ENCODE measurements around the gene FAM167B. TPM values are rescaled to one million over a fixed set of nuclear protein-coding genes. Genes with fewer than 3 reads are reported as not detected.

Gene FAM167B
- total and polyA plus RNA-seq, 2 of the 4 experiments (the other 2 are of a cell fraction) = 0.18 to 0.53 TPM

DNA sequence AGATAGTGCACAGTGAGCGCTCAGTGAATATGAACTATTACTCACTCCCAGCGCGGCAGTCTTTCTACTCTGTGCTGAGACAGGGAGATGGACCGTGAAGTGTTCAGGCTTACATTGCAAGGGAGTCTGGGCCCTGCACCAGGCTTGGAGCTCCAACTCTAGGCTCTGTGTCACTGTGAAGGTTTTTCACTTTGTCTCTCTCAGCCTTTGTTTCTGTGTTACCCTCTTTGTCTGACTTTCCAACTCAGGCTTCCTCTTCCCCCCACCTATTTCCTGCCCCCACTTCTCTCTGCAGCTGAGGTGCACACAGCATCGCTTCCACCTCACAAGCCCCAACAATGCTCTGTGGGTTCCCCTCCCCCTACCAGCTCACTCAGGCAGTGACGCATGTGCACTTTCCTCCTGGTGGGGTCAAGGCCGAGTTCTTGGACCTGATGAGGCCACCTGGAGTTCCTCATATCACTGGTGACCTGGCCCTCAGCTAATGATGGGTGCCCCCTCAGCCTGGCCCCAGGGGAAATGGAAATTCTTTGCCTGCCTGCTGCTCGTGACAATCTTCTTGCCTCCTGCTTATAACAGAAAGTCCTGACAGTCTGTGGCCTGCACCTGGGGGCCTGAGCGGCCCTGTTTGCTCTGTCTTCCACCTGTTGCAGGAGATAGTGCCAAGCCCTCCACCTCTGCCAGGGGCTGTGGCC, 3.0 kb downstream of the FAM167B start (continued):
- TF ChIP-seq, protein P1, sequence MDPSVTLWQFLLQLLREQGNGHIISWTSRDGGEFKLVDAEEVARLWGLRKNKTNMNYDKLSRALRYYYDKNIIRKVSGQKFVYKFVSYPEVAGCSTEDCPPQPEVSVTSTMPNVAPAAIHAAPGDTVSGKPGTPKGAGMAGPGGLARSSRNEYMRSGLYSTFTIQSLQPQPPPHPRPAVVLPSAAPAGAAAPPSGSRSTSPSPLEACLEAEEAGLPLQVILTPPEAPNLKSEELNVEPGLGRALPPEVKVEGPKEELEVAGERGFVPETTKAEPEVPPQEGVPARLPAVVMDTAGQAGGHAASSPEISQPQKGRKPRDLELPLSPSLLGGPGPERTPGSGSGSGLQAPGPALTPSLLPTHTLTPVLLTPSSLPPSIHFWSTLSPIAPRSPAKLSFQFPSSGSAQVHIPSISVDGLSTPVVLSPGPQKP (IDR thresholded peaks at IDR 0.05; ENCODE audit: borderline replicate concordance, low read depth, low read length) = no peak

DNA sequence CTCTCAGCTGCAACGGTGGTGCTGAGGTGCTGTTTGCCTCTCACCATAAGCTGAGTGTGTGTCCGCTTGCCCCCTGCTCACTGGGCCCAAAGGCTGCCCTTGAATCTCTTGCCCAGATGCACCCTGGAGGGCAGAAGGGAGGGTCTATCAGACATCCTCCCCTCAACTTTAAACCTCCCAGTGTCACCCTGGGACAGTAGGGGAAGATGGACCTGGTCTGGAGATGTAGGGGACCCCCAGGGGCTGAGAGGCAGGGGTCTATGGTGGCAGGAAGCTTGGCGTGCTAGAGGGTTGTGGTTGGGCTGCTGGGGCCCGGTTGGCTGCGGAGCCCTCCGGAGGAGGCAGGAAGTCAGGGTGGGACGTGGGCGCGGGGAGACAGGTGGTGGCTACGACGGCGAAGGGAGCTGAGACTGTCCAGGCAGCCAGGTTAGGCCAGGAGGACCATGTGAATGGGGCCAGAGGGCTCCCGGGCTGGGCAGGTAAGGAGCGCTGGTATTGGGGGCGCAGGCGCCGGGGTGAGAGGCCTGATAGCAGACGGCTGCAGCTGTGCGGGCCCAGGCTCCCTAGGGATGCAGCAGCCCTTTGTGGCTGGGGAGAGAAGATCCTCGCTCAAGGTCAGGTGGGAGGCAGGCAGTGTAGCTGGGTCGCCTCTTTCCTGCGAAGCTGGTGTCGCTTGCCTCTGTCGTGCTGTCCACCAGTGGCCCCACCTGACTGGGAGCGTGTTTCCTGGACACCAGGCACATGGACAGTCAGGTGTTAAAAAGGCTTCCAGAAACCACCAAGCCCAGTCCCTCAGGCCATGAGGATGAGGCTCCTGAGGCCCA, 4.1 kb downstream of the FAM167B start, which contains the start of gene LCK:
TSS of gene LCK (plus strand) at position 373 of the 824 bp plus-strand sequence. CDS start 23,065 bp downstream, outside the sequence.
- Histone ChIP-seq H3K4me3 (ENCODE audit: insufficient read depth, low read depth, low read length) (no peak within 1 kb of the TSS), H3K79me1 (ENCODE audit: low read depth in 1 of 2, low read length in 2 of 2) (0 out of 4 replicates have a peak, but pooled peaks cover 0 to 3% of the 10 kb centered on the region in 2 experiments), H3K9me3 (ENCODE audit: control insufficient read depth, insufficient read depth, low read length) (no peaks in the 10 kb centered on the region), H2BK120ac (ENCODE audit: low read depth, low read length) (no peak within 1 kb of the TSS), H3K4ac (ENCODE audit: low read depth, low read length) (no peak within 1 kb of the TSS), H2AK9ac (replicated peaks; ENCODE audit: low read depth, low read length, poor library complexity) (peak within 1 kb of the TSS; percentile 84), H2BK20ac (ENCODE audit: low read depth, low read length) (peak within 1 kb of the TSS; percentile 43; the same call in 1 of the 2 replicates), H3K4me1 (ENCODE audit: control insufficient read depth, insufficient read depth, low read length) (peaks cover 16% of the 10 kb centered on the region), H4K20me1 (ENCODE audit: insufficient read depth, low read length) (no peaks in the 10 kb centered on the region), H4K5ac (ENCODE audit: low read depth, low read length) (no peak within 1 kb of the TSS), H3K36me3 (ENCODE audit: control insufficient read depth, insufficient read depth, low read length) (no peaks in the 10 kb centered on the region), H3K9ac (ENCODE audit: low read depth, low read length) (no peak within 1 kb of the TSS), H3K23ac (ENCODE audit: low read depth, low read length) (no peak within 1 kb of the TSS), H2BK5ac (ENCODE audit: low read depth, low read length, poor library complexity, severe bottlenecking) (no peak within 1 kb of the TSS), H3K14ac (replicated peaks; ENCODE audit: low read depth, low read length) (no peak within 1 kb of the TSS), H2BK15ac (ENCODE audit: low read depth, low read length) (no peak within 1 kb of the TSS), H3K18ac (ENCODE audit: low read depth, low read length) (no peak within 1 kb of the TSS), H4K91ac (ENCODE audit: insufficient read depth, low read depth, low read length) (no peak within 1 kb of the TSS), H3K9me1 (ENCODE audit: insufficient read depth, low read length) (peaks cover 8% of the 10 kb centered on the region), H2AFZ (replicated peaks; ENCODE audit: low read length, poor library complexity) (peak within 1 kb of the TSS; percentile 41), H2AK5ac (ENCODE audit: low read depth, low read length) (peak within 1 kb of the TSS; percentile 73), H4K8ac (ENCODE audit: low read depth in 2 of 2, low read length in 2 of 2) (no peak within 1 kb of the TSS), H3K4me2 (ENCODE audit: low read depth, low read length) (no peak within 1 kb of the TSS), H3K27me3 (ENCODE audit: control insufficient read depth, insufficient read depth, low read length) (peaks cover 2% of the 10 kb centered on the region; the same call in 1 of the 2 replicates), H3K27ac (ENCODE audit: insufficient read depth, low read length) (no peak within 1 kb of the TSS), H3K56ac (ENCODE audit: extremely low read depth, insufficient read depth, low read length) (no peak within 1 kb of the TSS)
- BruUV-seq (replicated peaks) = no TSS peak
- dilution Hi-C loops (cut with HindIII; ENCODE audit: low sequenced_read_pairs, unreplicated experiment) = no loop called here
- CTCF ChIA-PET = no interaction called here
- intact Hi-C loops (cut with micrococcal nuclease) = no loop called here
- no peak for DNase-seq
- 84% methylated on average over 16 of the region's 25 CpGs; no CpG with 5 or more reads in 1 of the 2 experiments for WGBS, 2 experiments (ENCODE audit: extremely low coverage in 2 of 2, insufficient read length in 1 of 2)
- POLR2A ChIA-PET (ENCODE audit: unreplicated experiment) = interaction anchor here (0.7 kb wide), 1 partner anchor 12 kb away, joined by 12 read pairs; no protein-coding TSS in a partner anchor
- in situ Hi-C loops (cut with MboI; ENCODE audit: low sequenced_read_pairs) = no loop called here
- no peak for ATAC-seq (ENCODE audit: low read depth)
- TF ChIP-seq NFE2L2 (IDR thresholded peaks at IDR 0.05; ENCODE audit: low read depth, low read length) = no peak
- no peak for TF ChIP-seq MAFK (IDR thresholded peaks at IDR 0.05; ENCODE audit: low read depth, low read length)
- TF ChIP-seq, protein P2, sequence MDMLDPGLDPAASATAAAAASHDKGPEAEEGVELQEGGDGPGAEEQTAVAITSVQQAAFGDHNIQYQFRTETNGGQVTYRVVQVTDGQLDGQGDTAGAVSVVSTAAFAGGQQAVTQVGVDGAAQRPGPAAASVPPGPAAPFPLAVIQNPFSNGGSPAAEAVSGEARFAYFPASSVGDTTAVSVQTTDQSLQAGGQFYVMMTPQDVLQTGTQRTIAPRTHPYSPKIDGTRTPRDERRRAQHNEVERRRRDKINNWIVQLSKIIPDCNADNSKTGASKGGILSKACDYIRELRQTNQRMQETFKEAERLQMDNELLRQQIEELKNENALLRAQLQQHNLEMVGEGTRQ (IDR thresholded peaks at IDR 0.05; ENCODE audit: low read depth, low read length) = no peak
- no peak for TF ChIP-seq CHD1 (IDR thresholded peaks at IDR 0.05; ENCODE audit: low read depth, low read length)
- no peak for TF ChIP-seq RAD21 (IDR thresholded peaks at IDR 0.05; ENCODE audit: low read length)
- TF ChIP-seq, protein P1 (IDR thresholded peaks at IDR 0.05; ENCODE audit: borderline replicate concordance, low read depth, low read length) = no peak
- no peak for TF ChIP-seq MAZ (IDR thresholded peaks at IDR 0.05; ENCODE audit: borderline replicate concordance, low read depth, low read length)
- no peak for TF ChIP-seq CEBPB (IDR thresholded peaks at IDR 0.05; ENCODE audit: low read depth, low read length)
- TF ChIP-seq BHLHE40 (IDR thresholded peaks at IDR 0.05; ENCODE audit: low read depth, low read length) = no peak
- TF ChIP-seq POLR2A (IDR thresholded peaks at IDR 0.05; ENCODE audit: low read depth, low read length) = no peak

Data from IMR-90 (cell line).